ENCODE data around the gene MAEL.

The MAEL gene

DNA sequence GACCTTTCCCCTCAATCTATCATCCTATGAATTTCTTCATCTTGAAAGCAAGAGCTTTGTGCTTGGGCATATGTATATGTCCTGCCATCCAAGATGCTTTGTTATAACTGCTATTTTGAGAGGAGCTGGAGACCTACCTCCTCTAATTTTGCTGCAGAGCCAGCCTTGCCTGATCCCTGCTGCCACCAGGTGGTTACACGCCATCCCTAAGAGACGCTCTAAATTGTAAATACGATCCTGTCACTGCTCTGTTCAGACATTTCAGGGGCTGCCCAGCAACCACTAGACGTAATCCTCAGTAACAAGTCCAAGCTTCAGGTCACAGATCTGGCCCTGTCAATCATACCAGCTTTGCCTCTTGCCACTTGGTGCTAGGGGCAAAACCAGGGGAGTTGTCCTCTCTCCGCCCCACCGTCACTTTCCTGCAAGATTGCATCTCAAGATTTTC is 68.2 kb downstream of the MAEL start:
- no peak for DNase-seq

DNA sequence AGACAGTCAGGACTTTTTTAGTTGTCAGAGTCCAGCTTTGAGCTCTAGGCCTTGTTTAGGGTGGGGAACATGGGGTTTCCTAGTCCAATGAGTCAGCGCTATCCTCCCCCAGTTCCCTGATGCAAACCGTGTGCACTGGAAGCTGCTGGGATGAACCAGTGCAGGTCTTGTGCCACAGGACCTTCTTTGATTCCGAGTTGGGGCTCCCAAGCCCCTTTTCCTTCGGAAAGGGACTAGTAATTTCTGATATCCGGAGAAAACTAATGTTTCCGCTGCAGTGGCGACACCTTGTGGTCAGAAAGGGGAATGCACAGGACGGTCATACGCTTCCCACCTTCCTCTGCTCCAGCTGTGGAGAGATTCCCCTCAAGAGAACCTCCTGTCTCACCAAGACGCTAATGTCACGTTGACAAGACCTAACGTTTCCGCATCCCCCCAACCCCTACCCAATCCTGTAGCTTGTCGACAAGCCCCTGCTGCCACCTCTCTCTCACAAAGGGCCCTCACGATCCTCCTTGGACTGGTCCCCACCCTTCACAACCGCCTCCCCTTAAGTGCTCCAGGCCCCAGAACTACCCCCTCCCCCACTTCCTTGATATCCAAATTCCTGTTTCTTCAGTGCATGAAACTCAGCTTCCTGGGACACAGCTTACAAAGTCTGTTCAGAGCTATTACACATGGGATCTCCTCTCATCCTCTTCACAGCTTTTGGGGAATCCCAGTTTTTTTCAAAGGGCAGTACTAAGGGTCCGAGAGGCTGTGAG is 70.1 kb downstream of the MAEL start:
- DNase-seq, result peak; percentile 36

DNA sequence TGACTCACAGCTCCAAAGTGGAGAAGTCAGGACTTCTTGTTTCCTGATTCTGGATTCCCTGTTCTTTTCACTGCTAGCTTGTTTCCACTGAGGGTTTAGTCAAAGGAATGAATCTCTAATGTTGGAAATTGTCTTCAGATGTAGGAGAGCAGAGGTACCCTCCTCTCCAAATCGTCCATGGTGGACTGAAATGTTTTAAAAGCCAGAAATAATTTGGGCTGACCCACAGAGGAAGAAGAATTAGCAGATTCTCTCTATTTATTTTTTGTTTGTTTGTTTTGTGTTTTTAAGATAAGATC is 70.7 kb downstream of the MAEL start:
- DNase-seq, result no peak

DNA sequence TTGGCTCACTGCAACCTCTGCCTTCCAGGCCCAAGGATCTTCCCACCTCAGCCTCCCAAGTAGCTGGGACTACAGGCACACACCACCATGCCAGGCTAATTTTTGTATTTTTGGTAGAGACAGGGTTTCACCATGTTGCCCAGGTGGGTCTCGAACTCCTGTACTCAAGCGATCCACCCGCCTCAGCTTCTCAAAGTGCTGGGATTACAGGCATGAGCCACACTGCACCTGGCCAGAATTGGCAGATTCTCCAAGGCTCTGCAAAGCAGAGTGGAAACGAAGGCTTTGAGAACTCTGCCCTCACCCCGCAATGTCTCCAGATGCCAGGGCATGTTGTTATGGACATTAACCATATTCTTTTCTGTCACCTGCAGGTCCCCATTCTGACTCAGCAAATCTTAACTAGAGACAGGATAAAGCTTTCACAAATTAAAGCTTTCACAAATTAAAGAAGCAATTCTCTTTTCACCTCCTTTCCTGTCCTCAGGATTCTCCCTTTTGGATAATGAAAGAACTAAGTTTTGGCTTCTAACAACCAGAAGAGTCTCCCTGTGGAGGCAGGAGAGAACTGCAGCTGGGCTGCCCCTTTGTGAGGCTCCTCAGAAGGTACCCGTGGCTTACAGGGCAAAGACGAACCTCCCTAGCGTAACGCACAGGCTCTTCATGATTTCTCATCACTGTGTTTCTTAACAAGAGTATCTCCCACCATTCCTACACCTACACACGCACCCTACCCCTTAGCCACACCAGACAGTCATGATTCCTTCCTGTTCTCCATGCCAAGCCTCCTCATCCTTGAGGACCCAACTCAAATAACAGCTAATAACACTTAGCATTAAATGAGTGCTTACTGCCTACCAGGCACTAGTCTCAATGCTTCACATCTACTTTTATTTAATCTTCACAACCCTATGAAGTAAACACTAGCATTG is 71.3 kb downstream of the MAEL start:
- no peak for DNase-seq

DNA sequence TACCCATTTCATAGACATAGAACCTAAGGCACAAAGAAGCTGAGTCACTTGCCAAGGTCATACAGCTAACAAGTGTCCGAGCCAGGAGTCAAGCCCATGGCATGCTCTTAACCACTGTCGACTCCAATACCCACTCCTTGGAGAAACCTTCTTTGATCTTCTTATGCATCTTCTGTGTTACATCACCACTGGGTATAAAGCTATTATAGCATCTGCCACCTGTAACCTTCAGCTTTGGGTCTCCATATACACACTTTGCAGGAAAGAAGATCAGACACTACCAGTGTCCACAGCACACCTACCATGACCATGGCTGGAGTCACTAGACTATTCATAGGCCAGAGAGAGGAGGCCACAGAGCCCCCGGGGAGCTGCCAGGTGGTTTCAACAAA is 72.0 kb downstream of the MAEL start:
- DNase-seq, result no peak

DNA sequence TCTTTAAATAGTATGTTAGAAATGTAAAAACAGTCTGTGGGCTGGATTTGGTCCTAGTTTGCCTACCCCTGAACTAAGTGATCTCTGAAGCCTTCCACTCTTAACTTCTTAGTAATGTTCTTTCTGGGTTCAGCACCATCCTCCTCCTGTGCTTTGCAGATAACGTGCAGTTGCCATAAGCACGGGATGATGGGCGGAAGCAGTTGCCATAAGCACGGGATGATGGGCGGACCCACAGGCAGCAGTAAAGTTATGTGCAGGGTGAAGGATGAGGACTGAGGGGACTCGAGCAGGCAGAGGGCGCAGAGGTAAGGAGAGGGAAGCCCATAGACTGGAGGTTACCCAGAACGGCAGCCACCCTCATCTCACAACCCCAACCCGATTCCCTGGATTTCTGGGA is 75.5 kb downstream of the MAEL start:
- DNase-seq, result no peak

DNA sequence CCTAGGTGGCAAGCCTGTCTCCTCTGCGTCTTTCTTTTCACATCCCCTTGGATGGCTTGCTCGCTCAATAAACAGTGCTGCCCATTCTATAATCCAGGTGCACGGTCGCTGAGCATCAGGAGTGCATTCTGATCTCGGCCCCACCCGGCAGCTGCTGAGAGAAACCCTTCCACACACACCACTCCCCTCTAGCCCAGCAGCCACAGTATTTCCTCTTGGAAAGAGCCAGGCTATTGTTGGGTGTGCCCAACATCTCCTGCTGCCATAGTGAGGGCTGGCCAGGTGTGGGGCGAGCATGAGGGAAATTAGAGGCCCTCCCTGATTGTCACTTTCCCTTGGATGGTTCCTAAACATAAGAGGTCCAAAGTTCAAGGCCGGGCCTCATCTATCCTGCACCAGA is 76.4 kb downstream of the MAEL start:
- DNase-seq, result no peak

DNA sequence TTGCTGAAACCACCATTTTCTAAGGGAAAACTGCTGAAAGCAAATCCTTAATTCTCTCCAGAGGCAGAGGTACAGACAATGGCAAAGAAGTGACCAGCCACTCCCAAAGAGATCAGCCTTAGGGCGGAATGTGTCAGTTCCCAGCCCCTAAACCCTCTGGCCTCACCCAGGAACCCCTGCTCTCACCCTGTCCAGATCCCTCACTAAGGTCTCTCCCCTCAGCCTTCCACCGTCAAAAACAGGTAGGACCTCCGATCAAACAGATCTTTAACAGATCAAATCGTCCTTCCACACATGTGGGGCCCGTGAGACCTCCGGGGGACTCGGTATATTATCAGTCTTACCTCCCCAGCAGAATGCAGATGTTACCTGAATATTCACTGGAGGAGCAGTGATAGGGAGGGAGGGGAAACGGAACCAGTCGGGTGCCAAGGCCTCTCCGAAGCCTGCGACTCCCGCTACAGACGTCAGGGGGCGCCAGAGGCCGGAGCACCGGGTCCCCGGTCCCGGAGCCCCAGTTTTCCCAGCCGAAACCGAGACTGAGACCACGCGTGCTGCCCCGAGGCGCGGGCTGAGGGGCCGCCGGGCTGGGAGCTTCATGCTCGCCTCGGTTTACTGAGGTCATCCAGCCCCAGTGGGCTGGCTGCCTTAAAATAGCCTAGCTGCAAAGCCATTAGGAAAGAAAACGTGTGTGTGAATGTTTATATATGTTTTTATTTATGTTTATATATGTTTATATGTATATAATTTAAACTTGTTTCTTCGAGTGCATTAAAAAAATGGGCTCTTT is 77.4 kb downstream of the MAEL start:
- peak; percentile 73 for DNase-seq

DNA sequence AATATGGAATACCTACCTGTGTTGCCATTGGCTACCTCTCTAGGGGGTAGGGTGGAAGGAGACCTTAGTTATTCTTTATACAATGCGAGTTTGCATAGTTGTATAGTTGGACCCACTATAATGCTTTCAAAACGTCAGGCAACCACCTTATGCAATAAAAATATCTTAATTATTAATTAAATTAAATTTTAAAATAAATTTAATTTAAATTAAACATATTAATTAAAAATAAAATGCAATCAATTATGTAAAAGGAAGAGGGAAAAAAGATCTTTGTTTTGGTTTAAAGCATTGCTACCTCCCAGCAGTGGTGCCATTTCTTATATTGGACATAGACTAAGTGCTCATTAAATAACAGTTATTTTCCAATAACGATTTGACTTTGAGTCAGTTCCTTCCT is 78.8 kb downstream of the MAEL start:
- DNase-seq, result no peak

DNA sequence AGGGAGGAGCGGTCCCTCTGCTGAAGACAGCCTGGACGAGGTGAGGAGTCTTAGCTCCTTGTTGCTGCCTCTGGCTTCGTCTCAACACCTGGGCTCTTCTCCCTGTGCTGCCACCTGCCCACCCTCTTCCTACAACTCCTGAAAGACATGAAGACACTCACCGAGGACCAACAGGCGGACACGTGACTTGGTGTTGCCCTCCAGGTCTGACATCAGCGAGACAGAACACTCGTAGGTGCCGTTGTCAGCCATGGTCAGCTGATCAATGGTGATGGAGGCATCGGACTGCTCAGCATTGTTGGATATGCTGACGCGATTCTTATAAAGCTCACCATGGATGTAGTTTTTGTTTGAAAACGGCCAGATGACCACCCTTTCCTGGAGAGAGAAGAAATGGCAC is 79.7 kb downstream of the MAEL start:
- DNase-seq, result no peak

DNA sequence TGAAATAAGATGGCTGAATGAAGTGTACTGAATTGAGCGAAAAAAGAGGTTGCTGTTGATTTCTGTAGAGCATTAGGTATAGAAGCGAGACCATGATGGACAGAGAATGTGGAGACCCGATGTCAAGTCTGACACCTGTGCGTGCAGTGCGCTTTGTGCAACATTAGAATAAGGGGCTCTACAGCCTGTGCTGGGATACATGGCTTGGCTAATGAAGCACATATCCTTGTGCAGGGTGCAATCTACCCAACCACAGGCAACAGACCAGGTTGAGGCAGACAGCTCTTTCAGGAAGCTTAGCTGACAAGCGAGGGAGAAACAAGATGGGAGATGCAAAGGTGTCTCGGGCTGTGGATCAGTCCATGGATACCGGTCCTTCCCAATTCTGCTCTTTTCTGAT is 82.2 kb downstream of the MAEL start:
- no peak for DNase-seq
